Heart right ventricle (tissue), 16 donors: Measurements from ENCODE around the gene BIN1. TPM values are rescaled to one million over a fixed set of nuclear protein-coding genes. Genes with fewer than 3 reads are reported as not detected.
A peak's percentile ranks its signal among the peaks of the same experiment; 100 is the strongest.

ENCODE experiments used
- ATAC-seq, 8 donors: fragments of 200-7000 bp; cut with Tn5 transposase; one replicate each; pipeline ENCODE4 v1.9.1; 2020; ENCODE audit warnings: mild to moderate bottlenecking in 8 of 8, moderate library complexity in 8 of 8, moderate number of reproducible peaks in 1 of 8
- DNase-seq, 2 donors: peaks; one replicate each; pipeline ENCODE4 v3.0.0-alpha.2; 2020
- H3K27ac ChIP-seq, 10 donors: fragments of 200-600 bp; sonication (generic) in 2 of 10; one replicate each; pipeline versions ENCODE4 v1.5.0 to v1.8.0; 2020 to 2022; ENCODE audit warnings: mild to moderate bottlenecking in 3 of 10
- H3K27me3 ChIP-seq, 7 donors: fragments of 200-600 bp; one replicate each; pipeline ENCODE4 v1.8.0; 2021 to 2022; ENCODE audit warnings: mild to moderate bottlenecking in 2 of 7
- H3K36me3 ChIP-seq, 9 donors: fragments of 200-600 bp; sonication (generic) in 1 of 9; one replicate each; pipeline versions ENCODE4 v1.5.0 to v1.8.0; 2020 to 2022; ENCODE audit warnings: mild to moderate bottlenecking in 2 of 9
- H3K4me1 ChIP-seq, 9 donors: fragments of 200-600 bp; sonication (generic) in 1 of 9; one replicate each; pipeline versions ENCODE4 v1.5.0 to v1.8.0; 2020 to 2022; ENCODE audit warnings: mild to moderate bottlenecking in 4 of 9
- H3K4me3 ChIP-seq, 10 donors: fragments of 200-600 bp; sonication (generic) in 2 of 10; one replicate each; pipeline versions ENCODE4 v1.5.0 to v1.8.0; 2020 to 2022; ENCODE audit warnings: mild to moderate bottlenecking in 7 of 10, moderate library complexity in 2 of 10
- H3K9me3 ChIP-seq, 11 donors: fragments of 200-600 bp in 10 of 11; sonication (generic) in 2 of 11; one replicate each; pipeline versions ENCODE4 v1.5.0 to v1.8.0; 2013 to 2022; ENCODE audit warnings: mild to moderate bottlenecking in 2 of 11, control low read depth in 1 of 11, moderate library complexity in 1 of 11
- CTCF ChIP-seq, 9 donors: fragments of 200-600 bp; sonication (generic) in 2 of 9; IDR thresholded peaks; one replicate each; pipeline versions ENCODE4 v1.5.0 to v1.8.0; 2021 to 2022; ENCODE audit warnings: antibody characterized with exemption in 9 of 9, mild to moderate bottlenecking in 5 of 9, moderate library complexity in 1 of 9
- WGBS, 2 donors: extraction: QIAGEN DNeasy Blood & Tissue Kit; methylation state at CpG; one replicate each; pipeline ENCODE4 v1.1.7; 2013; ENCODE audit warnings: inconsistent platforms in 1 of 2; 5-methylcytosine and 5-hydroxymethylcytosine counted together
- intact Hi-C, 10 donors: fragments of 100-400 bp; cut with DNase I; formaldehyde crosslinking; loops; one replicate each; pipeline versions ENCODE4 v1.11.1 to v1.14.2; 2022
- polyA plus RNA-seq, 2 donors: library from polyadenylated mRNA; stranded (reverse); fragments of 200-250 nt; gene quantifications; one replicate each; pipeline ENCODE4 v1.2.3, GENCODE V29; 2013
- total RNA-seq, 10 donors: library from RNA; stranded (reverse); fragmentation: NEBNext Ultra II Directional in 3 of 10; extraction: Animal tissue kit (Norgen Biotek cat#: 25700) in 3 of 10; gene quantifications; one replicate each; pipeline versions ENCODE4 v1.2.1 to v1.2.4, GENCODE V29; 2021 to 2023
- donor health status: Arrhythmogenic right ventricular cardiomyopathy.
- donor health status: ischemic (EF 13 %, LVEDD 7.1; RV severe dilation, severe dysfunction).
- donor health status: healthy with polysubstance abuse.
- donor health status: DM: no; HTN: yes; CAD: no.
- donor health status: DM: no; HTN: no; CAD: no.
- donor health status: ischemic (EF 25% LVEDD 6.9; RV normal size, moderate dysfunction).
- donor health status: ischemic (EF 25% LVEDD 5.7; RV mildly dilated, moderate dysfunction).
- donor health status: healthy.
- donor health status: DM: yes; HTN: yes; CAD: no.
- donor health status: Ischemic cardiomyopathy.
- donor health status: ischemic (EF 35%, LVEDD 5.7; RV mildly dilated, moderate dysfunction).
- donor health status: nonischemic (EF 11% LVEDD 7.7; RV severe dilation, severe dysfunction).
- donor health status: DM: yes; HTN: yes; CAD: no.
- donor health status: PGD.
- donor health status: ischemic (EF 29% LVEDD 5.4; RV normal size, mild dysfunction).
- donor health status: nonischemic (EF 23%, LVEDD 6.1; RV moderate dilation, normal function).

BIN1 gene
- total and polyA plus RNA-seq, 12 donors = 8.4 to 21.7 (median 16.0) TPM

GRCh38 chr2:127091148-127091547, 15.8 kb downstream of the BIN1 start:
- no peak for ATAC-seq
- peak in 1 of 2 donors; percentile 2 for DNase-seq
- H3K9me3 ChIP-seq = no peaks in the 10 kb centered on the region
- no peaks in the 10 kb centered on the region for H3K27me3 ChIP-seq
- no peaks in the 10 kb centered on the region for H3K36me3 ChIP-seq
- intact Hi-C loops = no loop called here
- WGBS, 2 donors = 93 to 94% methylated on average over 5 of the region's 5 CpGs
- H3K4me3 ChIP-seq = no peak overlapping the region
- TF ChIP-seq CTCF (IDR thresholded peaks at IDR 0.05) = no peak
- H3K27ac ChIP-seq = no peak overlapping the region
- peaks cover 11 to 42% (median 38%) of the 10 kb centered on the region in 9 donors for H3K4me1 ChIP-seq

- no peak overlapping the region for H3K4me3 ChIP-seq
- ATAC-seq = no peak
- H3K4me1 ChIP-seq = peaks cover 11 to 48% (median 38%) of the 10 kb centered on the region in 9 donors
- H3K36me3 ChIP-seq = no peaks in the 10 kb centered on the region
- intact Hi-C loops = no loop called here
- H3K9me3 ChIP-seq = no peaks in the 10 kb centered on the region
- 74 to 79% methylated on average over 16 to 18 of the region's 18 CpGs for WGBS, 2 donors
- no peak overlapping the region for H3K27ac ChIP-seq
- DNase-seq = peak in 1 of 2 donors; percentile 7
- H3K27me3 ChIP-seq = no peaks in the 10 kb centered on the region
- no peak for TF ChIP-seq CTCF (IDR thresholded peaks at IDR 0.05)
Measured at GRCh38 chr2:127090281-127091120, 16.5 kb downstream of the BIN1 start.

- H3K4me3 ChIP-seq = no peak overlapping the region
- no peaks in the 10 kb centered on the region for H3K9me3 ChIP-seq
- no peaks in the 10 kb centered on the region for H3K36me3 ChIP-seq
- intact Hi-C loops = no loop called here
- no peak for TF ChIP-seq CTCF (IDR thresholded peaks at IDR 0.05)
- ATAC-seq = no peak
- no peaks in the 10 kb centered on the region for H3K27me3 ChIP-seq
- peak in 1 of 2 donors; percentile 8 for DNase-seq
- no peak overlapping the region for H3K27ac ChIP-seq
- 89 to 95% methylated on average over 10 of the region's 10 CpGs for WGBS, 2 donors
- peaks cover 9 to 50% (median 38%) of the 10 kb centered on the region in 9 donors for H3K4me1 ChIP-seq
Measured at GRCh38 chr2:127089478-127090235, 17.3 kb downstream of the BIN1 start.

GRCh38 chr2:127088706-127089105, 18.2 kb downstream of the BIN1 start:
- no peaks in the 10 kb centered on the region for H3K27me3 ChIP-seq
- no peaks in the 10 kb centered on the region for H3K36me3 ChIP-seq
- no peaks in the 10 kb centered on the region for H3K9me3 ChIP-seq
- no peak overlapping the region for H3K27ac ChIP-seq
- DNase-seq (peak in 1 of 2 donors; percentile 4), ATAC-seq (no peak)
- WGBS, 2 donors = 93 to 94% methylated on average over 6 of the region's 6 CpGs
- intact Hi-C loops = no loop called here
- H3K4me1 ChIP-seq = peaks cover 8 to 50% (median 40%) of the 10 kb centered on the region in 9 donors
- no peak overlapping the region for H3K4me3 ChIP-seq
- no peak for TF ChIP-seq CTCF (IDR thresholded peaks at IDR 0.05)
